OCI-LY7 (cell line): ENCODE data around the gene GSTO1. TPM values are rescaled to one million over a fixed set of nuclear protein-coding genes. Genes with fewer than 3 reads are reported as not detected.

ENCODE experiments used
- BruUV-seq: library from RNA; stranded (reverse); fragments of 400-500 nt; replicated peaks from 2 replicates; lab custom pipeline; 2021; lab: Mats Ljungman, UMichigan
- CTCF ChIA-PET: fragments of 300-600 bp; sonication (Branson Sonifier 250); formaldehyde crosslinking; loops from one replicate; lab custom pipeline; 2022; ENCODE audit warnings: antibody characterized with exemption; ENCODE audit not compliant: unreplicated experiment; lab: Charles Lee
- POLR2A ChIA-PET: fragments of 300-600 bp; sonication (Branson Sonifier 250); formaldehyde crosslinking; loops from one replicate; lab custom pipeline; 2022; ENCODE audit warnings: antibody characterized with exemption; lab: Charles Lee
- DNase-seq: peaks from one replicate; pipeline ENCODE4 v3.0.0-alpha.2; 2015; ENCODE audit warnings: low spot score
- H2AFZ ChIP-seq: fragments of 200-600 bp; sonication (generic), shearing (Covaris generic); 2 replicates; pipeline ENCODE4 v1.6.1; 2014; ENCODE audit warnings: mild to moderate bottlenecking, antibody characterized with exemption, low read length, moderate library complexity
- H3K27ac ChIP-seq: fragments of 200-600 bp; sonication (generic); 2 replicates; pipeline ENCODE4 v1.5.1; 2014; ENCODE audit warnings: mixed run types, low read depth, mild to moderate bottlenecking, moderate library complexity, low read length, inconsistent platforms; ENCODE audit not compliant: poor library complexity, severe bottlenecking
- H3K36me3 ChIP-seq: fragments of 200-600 bp; sonication (generic); 2 replicates; pipeline ENCODE4 v1.6.1; 2014; ENCODE audit warnings: mild to moderate bottlenecking, antibody characterized with exemption, low read length, moderate library complexity, mixed read lengths; ENCODE audit not compliant: insufficient read depth
- H3K4me1 ChIP-seq: fragments of 200-600 bp; sonication (generic); 2 replicates; pipeline ENCODE4 v1.5.1; 2014; ENCODE audit warnings: mild to moderate bottlenecking, low read length; ENCODE audit not compliant: insufficient read depth, poor library complexity, severe bottlenecking
- H3K4me2 ChIP-seq: fragments of 200-600 bp; sonication (generic); 2 replicates; pipeline ENCODE4 v1.6.1; 2014; ENCODE audit warnings: mild to moderate bottlenecking, low read length
- H3K4me3 ChIP-seq: fragments of 200-600 bp; sonication (generic); 2 replicates; pipeline ENCODE4 v1.5.1; 2014; ENCODE audit warnings: mild to moderate bottlenecking, low read depth, low read length; ENCODE audit not compliant: poor library complexity, severe bottlenecking
- H3K79me2 ChIP-seq: fragments of 200-600 bp; sonication (generic); 2 replicates; pipeline ENCODE4 v1.6.1; 2016; ENCODE audit warnings: low read depth, mild to moderate bottlenecking, low read length, moderate library complexity, mixed read lengths; ENCODE audit not compliant: insufficient read depth
- H3K9me2 ChIP-seq: fragments of 200-600 bp; sonication (generic); 2 replicates; pipeline ENCODE4 v1.6.1; 2016; ENCODE audit warnings: mild to moderate bottlenecking, low read length, mixed read lengths; ENCODE audit not compliant: insufficient read depth
- H3K9me3 ChIP-seq: fragments of 200-600 bp; sonication (generic); 2 replicates; pipeline ENCODE4 v1.6.1; 2014; ENCODE audit warnings: mild to moderate bottlenecking, mixed run types, low read length, mixed read lengths
- H4K20me1 ChIP-seq: fragments of 200-600 bp; sonication (generic); 2 replicates; pipeline ENCODE4 v1.6.1; 2014; ENCODE audit warnings: mild to moderate bottlenecking, antibody characterized with exemption, low read length, moderate library complexity, mixed read lengths; ENCODE audit not compliant: insufficient read depth
- EZH2phosphoT487 ChIP-seq: fragments of 200-600 bp; sonication (generic); IDR thresholded peaks from 2 replicates; pipeline ENCODE4 v1.6.1; 2018; ENCODE audit warnings: low read depth, borderline replicate concordance, mild to moderate bottlenecking, mixed run types, antibody characterized with exemption, low read length, moderate library complexity, mixed read lengths
- intact Hi-C: fragments of 100-400 bp; cut with micrococcal nuclease; formaldehyde crosslinking; loops from one replicate; pipeline ENCODE4 v1.10.0; 2022; ENCODE audit not compliant: unreplicated experiment
- total RNA-seq, 2 experiments: library from RNA; depleted of rRNA in 1 of 2; stranded (reverse); fragments of >200 nt in 1 of 2; shearing (Covaris generic) in 1 of 2; gene quantifications; 2 replicates each; pipeline ENCODE4 v1.2.3, GENCODE V29; 2014 to 2022
- TF ChIP-seq, protein P1 (sequence below): fragments of 200-600 bp; sonication (generic); conservative IDR thresholded peaks from 2 replicates; pipeline ENCODE4 v1.5.1; 2014; ENCODE audit warnings: mild to moderate bottlenecking, antibody characterized with exemption, low read length, moderate library complexity, mixed read lengths

GSTO1 gene
- total RNA-seq, 2 experiments from 2014 or later: 1.7 to 27.4 TPM

DNA sequence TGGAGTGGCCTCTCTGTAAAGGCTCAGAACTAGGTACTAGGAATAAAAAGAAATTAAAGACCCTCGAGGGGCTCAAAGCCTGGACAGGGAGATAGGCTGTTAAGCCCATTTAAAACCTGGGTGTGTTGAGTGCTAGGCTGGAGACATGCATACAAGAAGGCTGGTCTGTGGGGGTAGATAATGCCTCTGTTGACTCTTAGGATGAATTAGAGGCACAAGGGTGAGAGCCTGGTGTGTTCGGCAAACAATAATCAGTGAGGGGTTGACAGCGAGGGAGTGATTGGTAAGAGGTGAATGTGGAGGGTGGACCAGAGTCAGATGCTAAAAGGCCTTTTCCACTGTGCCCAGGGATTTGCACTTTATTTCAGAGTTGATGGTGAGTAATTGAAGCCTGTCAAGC lies 27.0 kb downstream of the GSTO1 start:
- POLR2A ChIA-PET: no interaction called here
- intact Hi-C loops: no loop called here
- DNase-seq: no peak

DNA sequence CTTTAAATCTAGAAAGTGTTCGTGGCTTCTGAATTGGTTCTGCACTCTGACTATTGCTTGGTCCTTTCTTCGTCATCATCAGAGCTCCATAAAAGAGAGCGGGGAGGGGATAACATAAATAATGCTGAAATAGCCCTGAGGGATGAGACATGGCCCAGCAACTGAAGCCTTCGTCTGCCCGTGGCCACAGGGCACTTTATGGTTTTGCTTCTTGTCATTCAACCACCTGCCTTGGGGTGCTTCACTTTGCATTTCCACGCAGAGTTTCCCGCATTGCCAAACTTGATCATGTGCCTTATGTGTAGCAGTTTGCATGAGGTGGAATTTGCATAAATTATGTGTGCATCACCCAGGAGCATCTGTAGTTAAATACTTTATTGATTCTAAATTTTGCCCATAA lies 30.2 kb downstream of the GSTO1 start:
- no peaks in the 10 kb centered on the region for H3K36me3 ChIP-seq
- H3K79me2 ChIP-seq: no peaks in the 10 kb centered on the region
- TF ChIP-seq EZH2phosphoT487: no peak
- TF ChIP-seq, protein P1, sequence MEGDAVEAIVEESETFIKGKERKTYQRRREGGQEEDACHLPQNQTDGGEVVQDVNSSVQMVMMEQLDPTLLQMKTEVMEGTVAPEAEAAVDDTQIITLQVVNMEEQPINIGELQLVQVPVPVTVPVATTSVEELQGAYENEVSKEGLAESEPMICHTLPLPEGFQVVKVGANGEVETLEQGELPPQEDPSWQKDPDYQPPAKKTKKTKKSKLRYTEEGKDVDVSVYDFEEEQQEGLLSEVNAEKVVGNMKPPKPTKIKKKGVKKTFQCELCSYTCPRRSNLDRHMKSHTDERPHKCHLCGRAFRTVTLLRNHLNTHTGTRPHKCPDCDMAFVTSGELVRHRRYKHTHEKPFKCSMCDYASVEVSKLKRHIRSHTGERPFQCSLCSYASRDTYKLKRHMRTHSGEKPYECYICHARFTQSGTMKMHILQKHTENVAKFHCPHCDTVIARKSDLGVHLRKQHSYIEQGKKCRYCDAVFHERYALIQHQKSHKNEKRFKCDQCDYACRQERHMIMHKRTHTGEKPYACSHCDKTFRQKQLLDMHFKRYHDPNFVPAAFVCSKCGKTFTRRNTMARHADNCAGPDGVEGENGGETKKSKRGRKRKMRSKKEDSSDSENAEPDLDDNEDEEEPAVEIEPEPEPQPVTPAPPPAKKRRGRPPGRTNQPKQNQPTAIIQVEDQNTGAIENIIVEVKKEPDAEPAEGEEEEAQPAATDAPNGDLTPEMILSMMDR: no peak
- no TSS peak for BruUV-seq
- intact Hi-C loops: no loop called here
- no peak overlapping the region for H3K4me3 ChIP-seq
- H3K9me2 ChIP-seq: no peaks in the 10 kb centered on the region
- no peak overlapping the region for H3K4me2 ChIP-seq
- H3K27ac ChIP-seq: no peak overlapping the region
- ChIA-PET CTCF (no interaction called here), POLR2A (interaction anchor here (0.7 kb wide), 1 partner anchor 25 kb away, joined by 4 read pairs; no protein-coding TSS in a partner anchor)
- no peaks in the 10 kb centered on the region for H4K20me1 ChIP-seq
- H2AFZ ChIP-seq: no peak overlapping the region
- H3K9me3 ChIP-seq: no peaks in the 10 kb centered on the region
- no peaks in the 10 kb centered on the region for H3K4me1 ChIP-seq
- no peak for DNase-seq

More for the DNA sequence above, 27.0 kb downstream of the GSTO1 start:
- no peak overlapping the region for H3K4me3 ChIP-seq
- no peaks in the 10 kb centered on the region for H3K4me1 ChIP-seq
- TF ChIP-seq, protein P1: no peak
- no peak for TF ChIP-seq EZH2phosphoT487
- H4K20me1 ChIP-seq: no peaks in the 10 kb centered on the region
- CTCF ChIA-PET: no interaction called here
- no peaks in the 10 kb centered on the region for H3K9me3 ChIP-seq
- no peak overlapping the region for H3K27ac ChIP-seq
- H2AFZ ChIP-seq: no peak overlapping the region
- H3K36me3 ChIP-seq: no peaks in the 10 kb centered on the region
- H3K79me2 ChIP-seq: no peaks in the 10 kb centered on the region
- H3K9me2 ChIP-seq: no peaks in the 10 kb centered on the region
- no TSS peak for BruUV-seq
- H3K4me2 ChIP-seq: no peak overlapping the region

DNA sequence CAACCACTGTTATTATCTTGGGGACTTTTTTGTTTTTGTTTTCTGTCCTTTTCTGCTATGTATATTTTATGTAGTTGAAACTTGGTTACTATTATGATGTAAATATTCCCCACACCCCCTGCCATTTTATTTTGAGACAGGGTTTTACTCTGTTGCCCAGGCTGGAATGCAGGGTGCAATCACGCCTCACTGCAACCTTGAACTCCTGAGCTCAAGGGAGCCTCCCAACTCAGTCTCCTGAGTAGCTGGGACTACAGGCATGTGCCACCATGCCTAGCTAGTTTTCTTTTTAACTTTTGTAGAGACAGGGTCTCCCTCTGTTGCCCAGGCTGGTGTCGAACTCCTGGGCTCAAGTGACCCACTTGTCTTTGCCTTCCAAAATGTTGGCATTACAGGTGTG lies 32.2 kb downstream of the GSTO1 start:
- TF ChIP-seq, protein P1: no peak
- no peak for TF ChIP-seq EZH2phosphoT487
- Histone ChIP-seq H3K36me3 (no peaks in the 10 kb centered on the region), H3K9me2 (no peaks in the 10 kb centered on the region), H3K9me3 (no peaks in the 10 kb centered on the region), H2AFZ (no peak overlapping the region), H3K4me2 (0 out of 2 replicates have a peak overlapping the region, but pooled peaks have one; percentile 7), H4K20me1 (no peaks in the 10 kb centered on the region), H3K4me1 (no peaks in the 10 kb centered on the region), H3K27ac (no peak overlapping the region), H3K79me2 (no peaks in the 10 kb centered on the region), H3K4me3 (no peak overlapping the region)
- BruUV-seq: no TSS peak
- DNase-seq: no peak
- CTCF ChIA-PET: no interaction called here
- intact Hi-C loops: no loop called here
- POLR2A ChIA-PET: interaction anchor here (0.8 to 1.4 kb wide), 3 partner anchors 9 to 17 kb away, joined by 3 to 6 read pairs (median 4); no protein-coding TSS in a partner anchor
